HuH-7 (cell line): ENCODE measurements around the gene KCNQ5.

Source experiments
- DNase-seq: peaks from one replicate; pipeline ENCODE4 v3.0.0; 2011; ENCODE audit warnings: low spot score

The KCNQ5 gene

GRCh38 chr6:72742001-72742673 lies 120.3 kb downstream of the KCNQ5 start:
- no peak for DNase-seq

- no peak for DNase-seq
These were observed 124.4 kb downstream of the KCNQ5 start for GRCh38 chr6:72746276-72746675.

GRCh38 chr6:72748759-72749158 lies 126.9 kb downstream of the KCNQ5 start:
- no peak for DNase-seq

- DNase-seq, result no peak
These were observed 133.9 kb downstream of the KCNQ5 start for GRCh38 chr6:72755752-72756151.

- DNase-seq, result no peak
These were observed 135.2 kb downstream of the KCNQ5 start for GRCh38 chr6:72757048-72757447.

GRCh38 chr6:72757926-72758325 lies 136.1 kb downstream of the KCNQ5 start:
- DNase-seq, result no peak

- no peak for DNase-seq
These were observed 137.0 kb downstream of the KCNQ5 start for GRCh38 chr6:72758901-72759300.

- DNase-seq, result no peak
These were observed 138.4 kb downstream of the KCNQ5 start for GRCh38 chr6:72760114-72760793.

GRCh38 chr6:72761761-72762160 lies 139.9 kb downstream of the KCNQ5 start:
- no peak for DNase-seq

GRCh38 chr6:72769459-72770125 lies 147.7 kb downstream of the KCNQ5 start:
- no peak for DNase-seq

GRCh38 chr6:72770959-72771358 lies 149.1 kb downstream of the KCNQ5 start:
- DNase-seq, result no peak

GRCh38 chr6:72776456-72776855 lies 154.6 kb downstream of the KCNQ5 start:
- DNase-seq, result no peak

- DNase-seq, result no peak
These were observed 159.8 kb downstream of the KCNQ5 start for GRCh38 chr6:72781624-72782023.

GRCh38 chr6:72783035-72783434 lies 161.2 kb downstream of the KCNQ5 start:
- DNase-seq, result no peak

- no peak for DNase-seq
These were observed 161.8 kb downstream of the KCNQ5 start for GRCh38 chr6:72783666-72784065.

GRCh38 chr6:72784071-72784470 lies 162.2 kb downstream of the KCNQ5 start:
- DNase-seq, result no peak

- no peak for DNase-seq
These were observed 162.7 kb downstream of the KCNQ5 start for GRCh38 chr6:72784581-72784980.

- no peak for DNase-seq
These were observed 165.6 kb downstream of the KCNQ5 start for GRCh38 chr6:72787391-72788031.

GRCh38 chr6:72788188-72788587 lies 166.3 kb downstream of the KCNQ5 start:
- no peak for DNase-seq

GRCh38 chr6:72789145-72789544 lies 167.3 kb downstream of the KCNQ5 start:
- no peak for DNase-seq

- no peak for DNase-seq
These were observed 170.8 kb downstream of the KCNQ5 start for GRCh38 chr6:72792692-72793091.

GRCh38 chr6:72793641-72794395 lies 172.0 kb downstream of the KCNQ5 start:
- DNase-seq, result no peak
